DOHH2 (cell line): ENCODE measurements around the gene NRGN.

Source experiments
- H3F3A ChIP-seq: fragments of 200-600 bp; sonication (generic), shearing (Covaris generic); 2 replicates; pipeline ENCODE4 v1.6.0; 2016; ENCODE audit warnings: antibody characterized with exemption, mild to moderate bottlenecking; ENCODE audit not compliant: control insufficient read depth, insufficient read depth
- H3K27ac ChIP-seq: fragments of 200-600 bp; sonication (generic); 2 replicates; pipeline ENCODE4 v1.5.1; 2014; ENCODE audit warnings: low read depth, mild to moderate bottlenecking, low read length, moderate library complexity
- H3K27me3 ChIP-seq: fragments of 200-600 bp; sonication (generic); 2 replicates; pipeline ENCODE4 v1.6.1; 2014; ENCODE audit warnings: mild to moderate bottlenecking, low read length, mixed read lengths; ENCODE audit not compliant: control insufficient read depth
- H3K36me3 ChIP-seq: fragments of 200-600 bp; sonication (generic); 2 replicates; pipeline ENCODE4 v1.6.1; 2014; ENCODE audit warnings: mild to moderate bottlenecking, low read length, moderate library complexity, mixed read lengths; ENCODE audit not compliant: control insufficient read depth
- H3K4me1 ChIP-seq: fragments of 200-600 bp; sonication (generic); 2 replicates; pipeline ENCODE4 v1.6.1; 2014; ENCODE audit warnings: mild to moderate bottlenecking, low read length, mixed read lengths; ENCODE audit not compliant: control insufficient read depth
- H3K4me2 ChIP-seq: fragments of 200-600 bp; sonication (generic); 2 replicates; pipeline ENCODE4 v1.6.0; 2014; ENCODE audit warnings: mild to moderate bottlenecking, low read length, moderate library complexity
- H3K4me3 ChIP-seq: fragments of 200-600 bp; sonication (generic); 2 replicates; pipeline ENCODE4 v1.5.1; 2014; ENCODE audit warnings: mild to moderate bottlenecking, low read length, mixed read lengths
- H3K79me2 ChIP-seq: fragments of 200-600 bp; sonication (generic); 2 replicates; pipeline ENCODE4 v1.6.1; 2014; ENCODE audit warnings: mild to moderate bottlenecking, low read length, mixed read lengths; ENCODE audit not compliant: control insufficient read depth
- H3K9me2 ChIP-seq: fragments of 200-600 bp; sonication (generic); replicated peaks from 2 replicates; pipeline ENCODE4 v1.6.1; 2014; ENCODE audit warnings: mild to moderate bottlenecking, low read length, mixed read lengths; ENCODE audit not compliant: control insufficient read depth
- H3K9me3 ChIP-seq: fragments of 200-600 bp; sonication (generic); 2 replicates; pipeline ENCODE4 v1.6.1; 2014; ENCODE audit warnings: antibody characterized with exemption, low read length, mixed read lengths; ENCODE audit not compliant: control insufficient read depth, insufficient read depth
- H4K20me1 ChIP-seq: fragments of 200-600 bp; sonication (generic); 2 replicates; pipeline ENCODE4 v1.6.0; 2014; ENCODE audit warnings: low read depth, mild to moderate bottlenecking, antibody characterized with exemption, low read length, moderate library complexity; ENCODE audit not compliant: control insufficient read depth, insufficient read depth
- CTCF ChIP-seq: fragments of 200-600 bp; sonication (generic); IDR thresholded peaks from one replicate; pipeline ENCODE4 v1.5.1; 2014; ENCODE audit warnings: antibody characterized with exemption, mild to moderate bottlenecking, low read depth, low read length; ENCODE audit not compliant: poor library complexity, severe bottlenecking
- EZH2phosphoT487 ChIP-seq: fragments of 200-600 bp; sonication (generic); IDR thresholded peaks from 2 replicates; pipeline ENCODE4 v1.6.1; 2017; ENCODE audit warnings: borderline replicate concordance, mild to moderate bottlenecking, antibody characterized with exemption, low read length, moderate library complexity, mixed read lengths

Gene NRGN

GRCh38 chr11:124756753-124757227 is 17.0 kb downstream of the NRGN start:
- Histone ChIP-seq H3K27me3 (peaks cover 45% of the 10 kb centered on the region), H4K20me1 (no peaks in the 10 kb centered on the region), H3K4me1 (peaks cover 46% of the 10 kb centered on the region), H3K79me2 (no peaks in the 10 kb centered on the region), H3K27ac (no peak overlapping the region), H3K4me3 (no peak overlapping the region), H3K36me3 (no peaks in the 10 kb centered on the region), H3K4me2 (no peak overlapping the region), H3K9me2 (no peaks in the 10 kb centered on the region), H3F3A (no peaks in the 10 kb centered on the region; the same call in 1 of the 2 replicates), H3K9me3 (no peaks in the 10 kb centered on the region)
- TF ChIP-seq CTCF: no peak
- no peak for TF ChIP-seq EZH2phosphoT487

- Histone ChIP-seq H3K4me3 (no peak overlapping the region), H3K79me2 (no peaks in the 10 kb centered on the region), H3K27me3 (peaks cover 46% of the 10 kb centered on the region), H3K9me3 (no peaks in the 10 kb centered on the region), H3K4me1 (peaks cover 49% of the 10 kb centered on the region), H3K27ac (no peak overlapping the region), H4K20me1 (no peaks in the 10 kb centered on the region), H3K36me3 (no peaks in the 10 kb centered on the region), H3F3A (no peaks in the 10 kb centered on the region; the same call in 1 of the 2 replicates), H3K4me2 (no peak overlapping the region), H3K9me2 (no peaks in the 10 kb centered on the region)
- no peak for TF ChIP-seq EZH2phosphoT487
- no peak for TF ChIP-seq CTCF
Observed at GRCh38 chr11:124757320-124757719, 17.6 kb downstream of the NRGN start.

- Histone ChIP-seq H3K4me3 (peak overlapping the region; percentile 45), H4K20me1 (no peaks in the 10 kb centered on the region), H3F3A (no peaks in the 10 kb centered on the region; the same call in 1 of the 2 replicates), H3K36me3 (no peaks in the 10 kb centered on the region), H3K9me3 (no peaks in the 10 kb centered on the region), H3K9me2 (no peaks in the 10 kb centered on the region), H3K4me2 (peak overlapping the region; percentile 65), H3K27ac (no peak overlapping the region), H3K27me3 (peaks cover 46% of the 10 kb centered on the region), H3K4me1 (peaks cover 42% of the 10 kb centered on the region), H3K79me2 (no peaks in the 10 kb centered on the region)
- TF ChIP-seq EZH2phosphoT487 (no peak), CTCF (peak; percentile 82)
Observed at GRCh38 chr11:124758355-124759265, 18.9 kb downstream of the NRGN start.
